ENCODE results near the gene UBXN7.
A peak's percentile ranks its signal among the peaks of the same experiment; 100 is the strongest.
"Not testable (repeated sequence)": the region's sequence is repeated elsewhere in the genome, so short reads cannot be mapped to it uniquely, and the experiment has no call there.

Gene UBXN7

GRCh38 chr3:196323016-196323415, 109.2 kb downstream of the UBXN7 start:
- Histone ChIP-seq H3K36me3 (ENCODE audit: control insufficient read depth, insufficient read depth, low read length) (no peaks in the 10 kb centered on the region), H3K27me3 (replicated peaks; ENCODE audit: control insufficient read depth, insufficient read depth, low read length) (no peaks in the 10 kb centered on the region), H3K4me3 (replicated peaks; ENCODE audit: low read depth, low read length) (no peak overlapping the region)
- no peak for TF ChIP-seq CTCF (IDR thresholded peaks at IDR 0.05; ENCODE audit: insufficient read depth, low read length, poor library complexity, severe bottlenecking)
- DNase-seq (ENCODE audit: extremely low read depth, insufficient read length), result no peak

- no peak for TF ChIP-seq CTCF (IDR thresholded peaks at IDR 0.05; ENCODE audit: insufficient read depth, low read length, poor library complexity, severe bottlenecking)
- no peaks in the 10 kb centered on the region for H3K36me3 ChIP-seq (ENCODE audit: control insufficient read depth, insufficient read depth, low read length)
- H3K27me3 ChIP-seq (replicated peaks; ENCODE audit: control insufficient read depth, insufficient read depth, low read length), result no peaks in the 10 kb centered on the region
- DNase-seq (ENCODE audit: extremely low read depth, insufficient read length), result no peak
- H3K4me3 ChIP-seq (replicated peaks; ENCODE audit: low read depth, low read length), result no peak overlapping the region
These were observed 111.1 kb downstream of the UBXN7 start for GRCh38 chr3:196321162-196321561.

- H3K4me3 ChIP-seq (replicated peaks; ENCODE audit: low read depth, low read length), result no peak overlapping the region
- DNase-seq (ENCODE audit: extremely low read depth, insufficient read length), result no peak
- H3K36me3 ChIP-seq (ENCODE audit: control insufficient read depth, insufficient read depth, low read length), result no peaks in the 10 kb centered on the region
- no peak for TF ChIP-seq CTCF (IDR thresholded peaks at IDR 0.05; ENCODE audit: insufficient read depth, low read length, poor library complexity, severe bottlenecking)
- H3K27me3 ChIP-seq (replicated peaks; ENCODE audit: control insufficient read depth, insufficient read depth, low read length), result no peaks in the 10 kb centered on the region
These were observed 112.1 kb downstream of the UBXN7 start for GRCh38 chr3:196320137-196320536.

- no peak for TF ChIP-seq CTCF (IDR thresholded peaks at IDR 0.05; ENCODE audit: insufficient read depth, low read length, poor library complexity, severe bottlenecking)
- Histone ChIP-seq H3K36me3 (ENCODE audit: control insufficient read depth, insufficient read depth, low read length) (no peaks in the 10 kb centered on the region; the same call in 1 of the 2 replicates), H3K27me3 (replicated peaks; ENCODE audit: control insufficient read depth, insufficient read depth, low read length) (no peaks in the 10 kb centered on the region), H3K4me3 (replicated peaks; ENCODE audit: low read depth, low read length) (peak within 1 kb of the TSS; percentile 97)
- peak; percentile 96 for DNase-seq (ENCODE audit: extremely low read depth, insufficient read length)
These were observed 114.3 kb downstream of the UBXN7 start, which contains the start of gene DYNLT2B for GRCh38 chr3:196317687-196318467. TSS of gene DYNLT2B (minus strand) at chr3:196318240. CDS start at chr3:196318152, 88 bp downstream.

GRCh38 chr3:196316799-196317686, 115.2 kb downstream of the UBXN7 start:
- not testable (repeated sequence) for DNase-seq (ENCODE audit: extremely low read depth, insufficient read length); H3K27me3 ChIP-seq (replicated peaks; ENCODE audit: control insufficient read depth, insufficient read depth, low read length); H3K36me3 ChIP-seq (ENCODE audit: control insufficient read depth, insufficient read depth, low read length)
- peak overlapping the region; percentile 97 for H3K4me3 ChIP-seq (replicated peaks; ENCODE audit: low read depth, low read length)

- TF ChIP-seq CTCF (IDR thresholded peaks at IDR 0.05; ENCODE audit: insufficient read depth, low read length, poor library complexity, severe bottlenecking), result no peak
- H3K36me3 ChIP-seq (ENCODE audit: control insufficient read depth, insufficient read depth, low read length), result no peaks in the 10 kb centered on the region; the same call in 1 of the 2 replicates
- DNase-seq (ENCODE audit: extremely low read depth, insufficient read length), result no peak
- H3K27me3 ChIP-seq (replicated peaks; ENCODE audit: control insufficient read depth, insufficient read depth, low read length), result no peaks in the 10 kb centered on the region
- H3K4me3 ChIP-seq (replicated peaks; ENCODE audit: low read depth, low read length), result no peak overlapping the region
These were observed 116.4 kb downstream of the UBXN7 start for GRCh38 chr3:196315821-196316220.
